H1 (cell line): ENCODE measurements around the gene CHST8. TPM values are rescaled to one million over a fixed set of nuclear protein-coding genes. Genes with fewer than 3 reads are reported as not detected.

Source experiments
- ATF2 ChIP-seq: IDR thresholded peaks from 2 replicates; pipeline ENCODE4 v1.6.1; 2012; ENCODE audit warnings: low read length, inconsistent platforms
- KDM5A ChIP-seq: fragments of 200-600 bp; IDR thresholded peaks from 2 replicates; pipeline ENCODE4 v1.7.1; 2012; ENCODE audit warnings: mild to moderate bottlenecking, low read length, inconsistent platforms, mixed read lengths
- RXRA ChIP-seq: IDR thresholded peaks from 2 replicates; pipeline ENCODE4 v1.6.1; 2011; ENCODE audit warnings: low read depth, mild to moderate bottlenecking, low read length, moderate library complexity; ENCODE audit not compliant: insufficient read depth
- TEAD4 ChIP-seq: IDR thresholded peaks from 2 replicates; pipeline ENCODE4 v1.6.1; 2012; ENCODE audit warnings: low read depth, low read length, inconsistent platforms, mixed read lengths
- polyA plus RNA-seq, 7 experiments: library from polyadenylated mRNA; depleted of rRNA in 3 of 7; stranded (reverse) in 5 of 7; unstranded in 2 of 7; fragments of >200 nt in 5 of 7; fragments of 200-250 nt in 2 of 7; gene quantifications; 1 replicate in 5 of 7; 2 replicates in 1 of 7; 4 replicates in 1 of 7; pipeline versions ENCODE4 v1.2.1 to v1.2.3, GENCODE V29; 2011 to 2013; ENCODE audit warnings: missing spikeins in 2 of 7, mixed read lengths in 2 of 7
- total RNA-seq: library from RNA; stranded (reverse); fragmentation: NEBNext Ultra II Directional; extraction: Animal tissue kit (Norgen Biotek cat#: 25700); gene quantifications from 2 replicates; pipeline ENCODE4 v1.2.1, GENCODE V29; 2021

Gene CHST8
- total and polyA plus RNA-seq, 2 of the 8 experiments (the other 6 are each of a cell fraction or from before 2014, with no cell fraction given), result 10.8 to 28.2 TPM

- TF ChIP-seq ATF2 (no peak), KDM5A (no peak), RXRA (no peak), TEAD4 (no peak)
Observed at GRCh38 chr19:33766623-33767022, 144.9 kb downstream of the CHST8 start (continued).
